NCI-H82 treated with DMSO at 0.1 percent for 48 hours (cell line): ENCODE measurements around the gene ZNF385C.
A peak's percentile ranks its signal among the peaks of the same experiment; 100 is the strongest.

ENCODE experiments used
- DNase-seq: peaks from one replicate; lab custom pipeline; 2025; ENCODE audit not compliant: unreplicated experiment; lab: John Stamatoyannopoulos, UW

ZNF385C gene

DNA sequence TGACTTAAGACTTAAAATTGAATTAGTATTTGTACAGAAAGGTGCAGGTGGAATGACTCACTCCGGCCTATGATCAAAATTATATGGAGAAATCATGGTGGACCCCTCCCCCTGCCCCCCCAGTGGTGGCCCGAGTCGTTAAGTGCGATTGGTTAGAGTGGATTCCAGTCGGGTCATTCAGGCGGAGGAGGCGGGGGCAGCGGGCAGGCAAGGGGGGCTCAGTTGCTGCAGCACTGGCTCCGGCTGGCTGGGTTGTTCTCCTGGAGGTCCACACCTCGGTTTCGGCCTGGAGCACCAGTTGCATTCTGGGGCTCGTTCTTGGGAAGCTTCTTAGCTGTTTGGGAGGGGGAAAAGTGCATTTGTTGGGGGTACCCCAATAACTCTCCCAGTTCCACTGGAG is 27.3 kb upstream of the ZNF385C start:
- DNase-seq: no peak

DNA sequence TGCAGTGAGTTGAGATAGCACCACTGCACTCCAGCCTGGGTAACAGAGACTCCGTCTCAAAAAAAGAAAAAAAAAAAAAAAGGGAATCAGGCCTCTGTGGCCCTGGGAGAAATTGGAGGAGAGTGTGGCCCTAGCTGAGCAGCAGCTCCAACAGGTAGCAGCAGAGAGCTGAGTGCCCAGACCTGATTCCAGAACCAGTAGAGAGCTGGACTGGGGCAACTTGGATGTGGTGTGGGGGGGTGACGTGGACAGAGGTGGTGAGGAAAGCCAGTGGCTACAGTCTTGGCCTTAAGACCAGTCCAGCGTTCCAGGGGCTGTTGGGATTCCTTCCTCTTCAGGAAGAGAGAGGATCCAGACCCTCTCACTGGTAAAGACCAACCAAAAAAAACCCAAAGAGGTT is 26.0 kb upstream of the ZNF385C start:
- no peak for DNase-seq

DNA sequence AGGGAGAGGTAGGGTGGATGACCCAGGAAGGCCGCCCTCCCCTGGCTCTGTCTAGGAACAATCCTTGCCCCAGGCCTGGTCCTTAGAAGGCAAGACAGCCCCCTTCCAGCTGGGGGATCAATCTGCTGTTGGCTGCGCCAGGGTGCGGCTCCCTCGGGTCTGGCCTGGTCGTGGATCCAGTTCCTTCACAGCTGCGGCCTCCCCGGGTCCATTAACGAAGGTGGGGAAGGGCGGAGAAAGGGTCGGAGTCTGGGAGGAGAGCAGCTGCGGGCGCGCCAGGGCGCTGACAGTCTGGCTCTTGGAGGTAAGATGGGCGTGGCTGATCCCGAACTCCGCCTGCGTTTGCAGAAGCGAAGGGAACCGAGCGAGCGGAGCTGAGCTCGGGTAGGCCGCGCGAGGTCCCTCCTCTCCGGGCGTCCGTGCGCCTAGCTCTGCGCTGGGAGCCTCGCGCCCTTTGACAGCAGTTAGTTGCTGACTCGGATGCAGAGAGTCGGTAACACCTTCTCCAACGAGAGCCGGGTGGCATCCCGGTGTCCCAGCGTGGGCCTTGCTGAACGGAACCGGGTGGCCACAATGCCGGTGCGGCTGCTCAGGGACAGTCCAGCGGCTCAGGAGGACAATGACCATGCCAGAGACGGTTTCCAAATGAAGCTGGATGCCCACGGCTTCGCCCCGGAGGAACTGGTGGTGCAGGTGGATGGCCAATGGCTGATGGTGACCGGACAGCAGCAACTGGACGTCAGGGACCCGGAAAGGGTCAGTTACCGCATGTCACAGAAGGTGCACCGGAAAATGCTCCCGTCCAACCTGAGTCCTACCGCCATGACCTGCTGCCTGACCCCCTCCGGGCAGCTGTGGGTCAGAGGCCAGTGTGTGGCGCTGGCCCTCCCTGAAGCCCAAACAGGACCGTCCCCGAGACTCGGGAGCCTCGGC is 24.4 kb upstream of the ZNF385C start, which contains the start of gene HSPB9:
Gene HSPB9, plus strand, starts transcription at position 434 of the 933 bp plus-strand sequence. Its CDS starts 47 bp downstream, at position 481.
- peak; percentile 63 for DNase-seq

DNA sequence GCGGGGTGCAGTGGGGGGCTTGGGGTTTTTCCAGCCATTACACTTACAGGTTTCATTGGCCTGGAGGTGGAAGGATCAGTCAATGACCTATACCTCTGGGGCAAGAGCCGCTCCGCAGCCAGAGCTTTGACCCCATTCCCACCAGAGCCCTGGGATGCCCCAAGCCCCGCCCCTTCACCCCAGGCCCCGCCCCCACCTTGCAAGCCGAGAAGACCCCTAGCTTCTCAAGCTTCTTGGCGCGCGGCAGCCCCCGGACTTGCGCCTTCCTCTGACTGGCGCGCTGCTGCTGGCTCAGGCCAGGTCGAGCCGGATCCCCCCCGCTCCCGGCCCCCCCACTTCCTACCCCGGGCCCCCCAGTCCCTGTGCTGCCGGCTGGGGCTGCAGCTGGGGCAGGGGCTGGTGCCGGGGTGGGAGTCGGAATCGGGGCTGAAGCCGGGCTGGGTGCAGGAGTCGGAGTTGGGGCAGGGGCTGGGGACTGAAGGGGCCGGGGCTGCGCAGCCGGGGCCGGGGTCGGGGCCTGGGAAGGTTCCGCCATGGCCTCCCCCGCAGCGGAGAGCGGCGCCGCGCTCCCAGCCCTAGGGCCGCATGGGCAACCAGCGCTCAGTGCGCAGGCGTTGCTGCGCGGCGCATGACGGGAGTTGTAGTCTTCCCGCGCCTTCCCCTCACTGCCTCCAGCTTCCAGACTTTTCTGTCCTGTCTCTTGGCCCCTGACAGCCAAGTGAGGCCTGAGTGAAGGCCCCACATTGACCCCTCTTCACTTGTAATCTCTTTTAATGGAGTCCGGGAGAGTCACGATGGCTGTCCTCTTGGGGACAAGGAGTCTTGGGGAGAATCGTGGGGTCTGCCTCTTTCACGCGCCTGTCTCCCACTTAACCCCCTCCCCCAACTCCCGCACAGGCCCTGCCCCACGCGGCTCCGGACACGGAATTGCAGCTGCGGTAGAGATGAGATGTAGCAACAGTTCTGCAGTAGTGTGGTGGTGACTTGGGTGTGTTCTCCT is 22.8 kb upstream of the ZNF385C start, which contains the start of gene KAT2A:
Gene KAT2A, minus strand, starts transcription at position 598 of the 1,000 bp plus-strand sequence. Its CDS starts 63 bp downstream, at position 535.
- DNase-seq: peak; percentile 61

DNA sequence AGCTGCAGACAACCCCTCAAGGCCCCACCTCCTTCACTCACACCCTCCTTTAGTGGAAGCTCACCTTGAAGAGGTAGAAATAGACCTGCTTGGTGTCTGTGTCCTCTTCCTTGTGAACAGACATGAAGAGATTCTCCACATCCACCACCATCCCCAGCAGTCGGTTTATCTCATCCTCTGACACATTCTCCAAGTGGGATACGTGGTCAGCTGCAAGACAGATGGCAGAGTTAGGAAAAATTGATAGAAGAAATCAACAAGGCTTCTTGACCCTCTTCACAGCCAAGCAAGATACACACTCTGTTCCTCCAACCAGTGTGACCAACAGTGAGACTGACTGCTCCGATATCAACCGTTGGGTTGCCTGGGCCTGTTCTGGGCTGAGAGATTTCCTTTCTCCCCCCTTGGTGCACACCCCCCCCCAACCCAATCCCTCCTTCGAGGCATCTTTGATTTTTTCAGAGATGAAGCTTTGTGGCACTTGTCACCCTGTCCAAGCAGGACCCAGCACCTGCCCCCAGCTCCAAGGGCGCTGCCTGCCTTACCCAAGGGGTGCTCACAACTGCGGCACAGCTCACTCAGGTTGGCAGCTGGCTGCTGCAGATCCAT is 22.0 kb upstream of the ZNF385C start:
- no peak for DNase-seq

DNA sequence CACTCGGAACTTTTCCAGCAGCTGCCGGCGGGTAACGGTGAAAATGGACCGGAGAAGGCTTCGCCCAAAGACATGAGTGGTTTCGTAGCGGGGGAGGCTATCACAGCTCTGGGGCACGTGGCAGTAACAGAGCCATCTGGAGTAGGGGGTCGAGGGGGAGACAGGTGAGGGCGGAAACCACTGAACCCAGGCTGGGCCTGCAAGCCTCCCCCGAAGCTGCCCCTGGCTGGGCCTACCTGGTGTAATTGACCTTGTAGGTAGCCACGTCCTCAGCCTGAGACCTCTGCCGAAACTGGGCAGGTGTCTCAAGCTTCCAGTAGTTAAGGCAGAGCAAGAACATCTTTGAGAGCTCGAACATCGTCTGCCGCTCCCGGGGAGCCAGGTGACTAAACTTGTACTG is 21.0 kb upstream of the ZNF385C start:
- DNase-seq: no peak

DNA sequence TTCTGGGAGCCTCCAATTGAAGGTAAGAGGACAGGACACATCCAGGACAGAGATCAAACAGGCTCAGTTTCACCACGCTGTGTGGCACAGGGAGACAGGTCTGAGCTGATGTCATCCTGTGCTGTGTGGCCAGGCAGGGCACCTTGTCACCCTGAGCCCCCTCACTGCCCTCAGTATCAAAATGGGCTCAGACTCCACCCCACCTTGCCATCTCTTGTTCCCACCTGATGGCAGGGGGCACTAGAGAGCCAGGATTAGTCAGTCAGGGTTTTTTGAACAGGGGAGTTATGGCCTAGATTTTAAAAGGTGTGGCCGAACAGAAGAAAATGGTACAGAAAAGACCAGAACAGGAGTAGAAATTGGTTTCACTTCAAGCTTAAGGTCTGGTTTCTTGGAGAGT is 20.3 kb upstream of the ZNF385C start:
- DNase-seq: no peak

DNA sequence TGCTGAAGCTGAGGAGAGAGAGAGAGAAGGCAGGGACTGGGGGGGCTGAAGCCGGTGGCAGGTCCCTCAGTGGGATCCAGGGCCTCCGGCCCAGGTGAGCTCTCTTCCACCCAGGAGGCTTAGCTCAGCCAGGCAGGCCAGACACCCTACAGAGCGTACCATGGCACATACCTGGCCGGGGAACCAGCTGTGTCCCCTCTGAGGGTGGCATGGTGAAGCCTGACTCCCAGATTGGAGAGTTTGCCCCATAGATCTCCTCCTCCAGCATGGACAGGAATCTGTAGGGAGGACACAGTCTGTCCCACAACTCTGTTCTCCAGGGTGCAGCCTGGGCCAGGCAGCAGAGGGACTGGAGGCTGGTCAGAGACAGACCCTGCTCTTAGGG is 19.8 kb upstream of the ZNF385C start:
- DNase-seq: no peak

DNA sequence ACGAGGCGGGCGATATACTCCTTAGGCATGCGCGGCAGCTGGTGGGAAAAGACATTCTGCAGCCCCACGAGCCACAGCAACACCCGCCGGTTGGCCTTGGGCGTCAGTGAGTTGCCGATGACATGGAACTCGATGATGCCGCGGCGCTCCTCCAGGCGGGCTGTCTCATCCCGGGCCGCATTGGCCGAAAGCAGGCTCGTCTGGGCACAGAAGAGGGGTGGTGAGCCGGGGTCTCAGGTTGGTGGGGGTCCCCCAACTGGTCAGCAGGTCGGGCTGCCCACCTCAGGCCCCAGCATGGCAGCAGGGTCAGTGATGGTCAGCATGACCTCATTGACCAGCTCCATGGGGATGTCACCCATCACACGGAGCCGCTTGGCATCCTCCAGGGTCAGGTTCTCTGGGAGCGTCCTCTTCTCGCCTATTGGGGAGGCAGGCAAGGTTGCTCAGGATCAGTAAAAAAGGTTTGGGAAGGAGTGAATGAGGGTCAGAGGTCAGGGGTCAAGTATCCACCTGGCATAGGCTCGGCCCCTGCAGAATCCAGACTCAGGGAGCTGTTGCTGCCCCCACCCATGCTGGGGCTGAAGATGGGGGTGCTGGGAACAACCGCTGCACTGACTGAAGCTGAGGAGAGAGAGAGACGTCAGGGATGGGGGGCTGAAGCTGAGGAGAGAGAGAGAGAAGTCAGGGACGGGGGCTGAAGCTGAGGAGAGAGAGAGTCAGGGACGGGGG is 19.3 kb upstream of the ZNF385C start:
- DNase-seq: no peak

DNA sequence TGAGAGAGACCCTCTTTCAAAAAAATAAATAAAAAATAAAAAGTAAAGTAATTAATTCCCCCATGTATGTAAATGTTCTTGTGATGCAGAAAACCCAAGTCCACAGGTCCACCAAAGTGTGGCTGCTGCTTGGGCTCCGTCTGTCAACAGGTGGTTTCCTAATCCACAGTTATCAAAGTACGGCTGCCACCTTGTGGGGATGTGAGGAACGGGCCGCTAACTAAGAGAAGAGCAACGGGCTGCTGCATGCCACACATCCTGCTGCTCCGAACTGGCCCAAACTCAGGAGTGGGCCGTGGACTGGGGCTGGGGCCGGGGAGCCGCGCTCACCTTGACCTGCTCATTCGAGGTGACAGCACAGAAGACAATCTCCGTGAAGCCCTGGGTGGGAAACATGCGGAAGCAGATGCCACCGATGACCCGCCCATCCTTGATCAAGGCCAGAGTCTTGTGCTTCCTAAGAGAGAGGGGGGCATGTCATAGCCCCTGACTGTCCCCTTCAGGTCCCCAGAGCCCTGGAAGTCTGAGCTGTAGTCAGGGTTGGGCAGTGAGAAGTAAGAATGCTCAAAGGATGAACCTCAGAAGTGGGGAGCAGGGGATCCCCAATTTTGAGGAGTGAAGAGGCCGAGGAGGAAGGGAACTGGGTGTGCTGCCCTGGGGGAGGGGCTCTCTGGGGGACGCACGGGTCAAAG is 18.6 kb upstream of the ZNF385C start:
- DNase-seq: peak; percentile 72

DNA sequence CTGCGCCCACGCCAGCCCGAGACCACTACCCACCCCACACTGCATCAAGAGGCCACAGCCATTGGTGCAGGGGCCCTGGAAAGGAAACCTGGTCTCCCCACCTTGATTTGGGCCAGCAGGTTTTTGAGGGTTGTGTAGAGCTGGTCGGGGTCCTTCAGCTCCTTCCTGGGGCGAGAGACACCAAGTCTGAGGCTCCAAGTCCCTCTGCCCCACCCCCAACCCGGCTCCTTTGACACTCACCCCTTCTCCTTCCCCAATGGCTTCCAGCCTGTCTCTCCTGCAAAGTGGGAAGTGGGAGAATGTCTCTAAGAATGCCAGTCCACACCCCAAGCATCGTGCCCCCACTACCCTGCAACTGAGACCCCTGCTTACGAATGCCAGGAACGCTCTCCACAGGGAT is 15.8 kb upstream of the ZNF385C start:
- DNase-seq: no peak

DNA sequence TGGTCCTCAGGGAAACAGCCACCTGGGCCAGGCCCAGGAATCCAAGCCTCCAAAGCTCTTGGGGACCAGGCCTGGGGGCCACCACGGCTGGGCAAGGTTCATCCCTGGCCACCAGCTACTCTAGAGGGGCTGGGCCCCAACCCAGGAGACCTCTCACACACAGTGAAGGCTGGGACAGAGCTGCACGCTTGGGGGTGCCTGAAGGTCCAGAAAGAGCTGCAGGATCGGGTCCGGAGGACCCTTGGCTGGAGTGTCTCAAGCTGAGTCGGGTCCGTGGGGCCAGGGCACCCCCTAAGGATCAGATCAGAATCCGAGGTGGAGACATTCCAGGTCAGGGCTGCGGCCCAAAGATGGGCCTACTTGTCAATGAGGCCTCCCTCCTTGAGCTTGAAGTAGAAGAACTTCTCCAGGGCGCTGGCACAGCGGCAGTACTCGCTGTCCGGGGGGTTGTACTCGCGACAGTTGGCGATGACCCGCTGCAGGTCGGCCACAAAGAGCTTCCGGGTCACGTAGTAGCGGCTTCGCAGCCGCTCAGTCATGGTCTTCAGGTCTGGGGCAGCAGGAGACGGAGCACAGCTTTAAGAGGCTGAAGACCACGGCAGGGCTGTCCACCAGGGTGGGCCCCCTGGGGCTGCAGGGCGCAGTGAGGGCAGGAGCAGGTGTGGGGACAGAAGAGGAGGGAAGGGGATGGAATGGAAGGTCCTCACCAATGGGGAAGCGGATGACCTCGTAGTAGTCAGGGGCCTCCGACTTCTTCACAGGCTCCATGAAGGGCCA is 15.2 kb upstream of the ZNF385C start:
- DNase-seq: no peak

DNA sequence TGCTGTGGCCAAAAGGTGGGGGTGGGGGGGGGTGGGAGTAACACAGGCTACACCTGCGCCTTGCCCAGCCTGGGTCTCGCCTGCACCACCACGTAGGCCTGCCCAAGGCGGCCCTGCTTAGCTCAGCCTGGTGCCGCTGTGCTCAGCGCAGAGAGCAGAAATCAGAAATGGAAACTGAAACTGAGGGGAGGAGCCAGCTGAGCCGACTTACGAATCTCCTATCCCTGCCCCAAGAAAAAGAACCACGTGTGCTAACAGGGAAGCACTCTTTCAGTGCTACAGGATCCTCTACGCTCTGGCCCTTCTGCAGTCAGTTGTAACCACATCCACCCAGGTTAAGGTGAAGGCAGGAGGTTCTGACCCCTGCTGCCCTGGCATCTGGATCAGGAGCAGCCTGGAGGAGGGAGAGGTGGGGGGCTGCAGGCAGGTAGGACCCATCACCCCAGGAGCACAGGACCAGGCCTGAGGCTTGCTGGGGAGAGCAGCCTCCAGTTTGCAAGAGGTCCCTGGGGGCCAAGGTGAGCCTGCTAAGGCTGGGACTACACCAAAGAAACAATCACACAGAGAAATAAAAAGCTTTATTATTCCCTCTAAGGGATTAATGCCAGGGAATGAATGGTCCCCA is 14.4 kb upstream of the ZNF385C start, which contains the start of gene DHX58:
Gene DHX58, minus strand, starts transcription at position 163 of the 625 bp plus-strand sequence. CDS start 822 bp downstream, outside the sequence.
- no peak for DNase-seq

DNA sequence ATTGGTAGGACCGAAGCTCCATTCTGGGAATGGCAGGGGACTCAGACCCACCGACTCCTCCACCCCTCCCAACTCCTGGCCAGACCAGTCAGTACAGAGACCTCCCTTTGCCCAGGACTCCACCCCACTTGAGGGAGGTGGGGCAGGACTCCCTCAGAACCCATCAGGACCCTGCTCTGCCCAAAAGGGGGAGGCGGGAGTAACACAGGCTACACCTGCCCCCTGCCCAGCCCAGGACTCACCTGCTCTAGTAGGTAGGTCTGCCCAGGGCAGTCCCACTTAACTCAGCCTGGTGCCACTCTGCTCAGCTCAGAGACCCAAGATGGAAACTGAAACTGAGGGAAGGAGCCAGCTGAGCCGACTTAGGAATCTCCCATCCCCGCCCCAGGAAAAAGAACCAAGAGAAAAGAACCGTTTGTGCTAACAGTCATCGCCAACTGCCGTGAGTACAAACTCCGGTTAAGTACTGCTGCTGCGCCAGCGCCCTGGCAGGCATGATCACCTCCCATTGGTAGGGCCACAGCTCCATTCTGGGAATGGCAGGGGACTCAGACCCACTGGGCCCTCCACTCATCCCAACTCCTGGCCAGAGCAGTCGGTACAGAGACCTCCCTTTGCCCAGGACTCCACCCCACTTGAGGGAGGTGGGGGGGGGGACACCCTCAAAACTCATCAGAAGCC is 13.7 kb upstream of the ZNF385C start:
- DNase-seq: no peak

DNA sequence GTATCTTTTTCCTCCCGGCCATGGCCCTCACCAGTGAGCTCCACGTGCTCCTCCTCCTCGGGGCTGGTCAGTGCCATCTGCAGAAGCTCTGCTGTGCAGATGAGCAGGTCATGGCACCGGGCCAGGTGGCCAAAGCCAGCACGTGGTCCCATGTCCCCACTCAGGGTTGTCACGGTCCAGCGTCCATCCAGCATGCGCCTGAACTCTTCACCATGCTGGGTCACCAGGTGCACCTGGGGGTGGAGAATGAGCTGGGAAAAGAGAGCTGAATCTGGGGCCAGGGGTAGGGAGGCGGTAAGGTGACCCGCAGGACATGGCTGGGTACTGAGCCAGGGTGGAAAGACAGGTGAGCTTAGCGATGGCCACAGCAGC is 13.0 kb upstream of the ZNF385C start:
- no peak for DNase-seq

DNA sequence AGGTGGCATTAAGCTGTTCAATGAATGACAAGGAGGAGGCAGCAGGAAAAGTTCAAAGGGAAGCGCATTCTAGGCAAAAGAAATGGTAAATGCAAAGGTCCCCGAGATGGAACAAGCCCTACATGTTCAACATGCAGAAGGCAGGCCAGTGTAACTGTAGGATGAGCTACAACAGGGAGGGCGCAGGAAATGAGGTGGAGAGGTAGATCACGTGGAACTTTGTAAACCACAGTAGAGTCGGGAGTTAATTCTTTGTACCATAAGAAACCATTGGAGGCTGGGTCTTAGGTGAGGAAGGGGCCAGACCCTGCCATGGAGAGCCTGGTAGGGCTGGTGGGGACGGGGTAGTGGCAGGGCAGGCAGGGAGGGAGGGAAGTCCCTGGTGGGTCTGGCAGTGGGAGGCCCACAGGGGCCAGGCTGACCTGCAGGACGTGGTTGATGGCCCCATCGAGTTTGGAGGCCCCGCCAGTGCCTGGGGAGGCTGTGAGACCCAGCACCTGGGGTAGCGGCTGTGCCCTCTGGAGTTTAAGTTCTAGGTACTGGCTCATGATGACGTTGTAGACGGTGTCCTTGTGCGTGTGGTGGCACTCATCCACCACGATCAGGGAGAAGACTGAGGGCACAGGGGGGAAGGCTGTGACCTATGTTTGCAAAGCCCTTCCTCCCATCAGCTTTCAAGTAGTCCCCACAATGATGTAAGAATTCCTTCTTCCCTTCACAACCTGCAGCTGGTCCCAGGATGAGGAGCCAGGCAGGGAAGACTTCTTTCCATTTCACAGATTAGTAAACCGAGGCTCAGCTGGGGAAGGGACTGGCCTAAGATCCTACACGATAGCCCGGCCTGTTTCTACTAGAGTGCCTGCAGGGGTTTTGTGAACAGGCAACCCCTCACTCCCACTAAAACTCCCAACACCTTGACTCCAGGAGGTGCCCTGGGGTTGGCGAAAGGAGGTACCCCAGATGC is 12.3 kb upstream of the ZNF385C start:
- DNase-seq: no peak

DNA sequence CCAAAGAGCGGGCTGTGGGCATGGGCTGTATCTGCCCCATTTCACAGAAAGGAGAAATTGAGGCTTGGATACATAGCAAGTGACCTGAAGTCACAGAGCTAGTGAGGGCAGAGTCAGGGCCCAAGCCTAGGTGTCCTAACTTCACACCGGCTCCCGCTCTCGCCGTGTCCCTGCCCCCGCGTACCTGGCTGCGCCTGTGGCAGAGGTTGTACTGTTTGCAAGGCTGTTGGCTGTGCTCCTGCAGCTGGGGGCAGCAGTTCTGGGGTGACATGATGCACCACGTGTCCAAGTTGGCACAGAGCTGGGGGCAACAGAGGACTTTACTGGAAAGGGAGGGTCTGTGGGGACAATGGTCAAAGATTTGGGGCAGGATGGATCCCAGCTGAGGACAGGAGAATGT is 10.8 kb upstream of the ZNF385C start:
- DNase-seq: no peak
